ENCODE data around the gene PBX3. TPM values are rescaled to one million over a fixed set of nuclear protein-coding genes. Genes with fewer than 3 reads are reported as not detected.

The PBX3 gene
- total RNA-seq, 1 donor: 62.4 TPM

DNA sequence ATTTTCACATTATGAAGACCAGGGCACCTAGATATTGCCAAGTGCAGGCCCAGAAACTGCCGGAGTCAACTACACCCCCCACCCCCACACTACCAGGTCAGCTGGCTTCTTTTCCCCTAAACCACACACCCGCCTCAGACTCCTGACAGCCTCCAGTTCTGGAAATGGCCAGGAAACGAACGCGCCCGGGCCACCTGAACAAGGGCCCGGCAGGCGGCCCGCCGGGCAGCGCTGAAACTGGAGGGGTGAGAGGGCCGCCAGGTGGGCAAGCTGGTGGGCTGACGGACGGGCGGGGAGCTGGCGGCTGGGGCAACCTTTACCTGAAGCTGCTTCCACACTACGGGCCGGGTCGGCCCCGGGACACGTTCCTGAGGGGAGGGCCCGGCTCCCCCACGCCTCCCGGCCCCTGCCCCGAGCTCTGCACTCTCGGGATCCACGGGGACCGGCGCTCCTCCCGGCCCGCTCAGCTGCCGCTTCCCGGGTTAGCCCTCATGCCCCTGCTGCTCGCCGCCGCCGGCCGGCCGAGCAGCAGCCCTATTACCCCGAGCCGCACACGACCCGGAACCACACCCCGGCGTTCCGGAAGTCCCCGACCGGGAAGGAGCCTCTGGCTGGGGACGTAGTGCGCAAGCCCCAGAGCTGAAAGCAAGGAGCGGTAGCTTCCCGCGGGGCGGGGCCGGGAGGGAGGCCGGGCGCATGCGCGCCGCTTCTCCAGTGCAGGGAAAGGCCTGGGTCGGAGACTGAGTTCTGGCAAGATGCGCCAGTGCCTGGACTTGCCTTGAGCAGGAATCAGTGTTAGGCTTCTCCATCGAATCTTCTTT is 40.3 kb upstream of the PBX3 start, which contains the start of gene MAPKAP1:
Gene MAPKAP1, minus strand, starts transcription at position 558 of the 821 bp plus-strand sequence. CDS start 34,634 bp downstream, outside the sequence.
- no peak for TF ChIP-seq CTCF (IDR thresholded peaks at IDR 0.05; ENCODE audit: insufficient read depth, low read length)
- peak; percentile 96 for DNase-seq (ENCODE audit: low read depth)
- peak within 1 kb of the TSS; percentile 89 for H3K4me3 ChIP-seq (ENCODE audit: low read depth, low read length)

GRCh38 chr9:125707472-125707804 is 39.7 kb upstream of the PBX3 start:
- no peak for DNase-seq (ENCODE audit: low read depth)
- H3K4me3 ChIP-seq (ENCODE audit: low read depth, low read length): peak overlapping the region; percentile 46
- TF ChIP-seq CTCF (IDR thresholded peaks at IDR 0.05; ENCODE audit: insufficient read depth, low read length): no peak

- no peak overlapping the region for H3K4me3 ChIP-seq (ENCODE audit: low read depth, low read length)
- no peak for TF ChIP-seq CTCF (IDR thresholded peaks at IDR 0.05; ENCODE audit: insufficient read depth, low read length)
- no peak for DNase-seq (ENCODE audit: low read depth)
These were observed 20.6 kb upstream of the PBX3 start for GRCh38 chr9:125726456-125727132.

- H3K4me3 ChIP-seq (ENCODE audit: low read depth, low read length): no peak overlapping the region
- TF ChIP-seq CTCF (IDR thresholded peaks at IDR 0.05; ENCODE audit: insufficient read depth, low read length): no peak
- DNase-seq (ENCODE audit: low read depth): no peak
These were observed 17.0 kb upstream of the PBX3 start for GRCh38 chr9:125730168-125730567.

GRCh38 chr9:125732562-125732961 is 14.6 kb upstream of the PBX3 start:
- TF ChIP-seq CTCF (IDR thresholded peaks at IDR 0.05; ENCODE audit: insufficient read depth, low read length): no peak
- no peak overlapping the region for H3K4me3 ChIP-seq (ENCODE audit: low read depth, low read length)
- no peak for DNase-seq (ENCODE audit: low read depth)

DNA sequence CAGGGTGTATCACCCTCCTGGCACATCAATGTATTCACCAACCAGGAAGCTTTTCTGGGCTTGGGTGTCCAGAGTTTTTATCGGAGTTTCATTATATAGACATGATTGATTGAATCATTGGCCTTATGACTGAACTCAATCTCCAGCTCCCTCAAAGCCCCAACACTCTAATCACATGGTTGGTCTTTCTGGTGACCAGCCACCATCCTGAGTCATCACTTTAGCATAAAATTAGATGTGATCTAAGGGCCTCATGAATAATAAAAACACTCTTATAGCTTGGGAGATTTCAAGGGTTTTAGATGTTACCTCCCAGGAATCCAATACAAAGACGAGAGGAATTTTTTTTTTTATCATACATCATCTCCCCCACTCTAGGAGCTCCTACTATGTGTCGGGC is 7.7 kb upstream of the PBX3 start:
- H3K4me3 ChIP-seq (ENCODE audit: low read depth, low read length): no peak overlapping the region
- TF ChIP-seq CTCF (IDR thresholded peaks at IDR 0.05; ENCODE audit: insufficient read depth, low read length): no peak
- no peak for DNase-seq (ENCODE audit: low read depth)
